MCF 10A (cell line): ENCODE data around the gene HCN2. TPM values are rescaled to one million over a fixed set of nuclear protein-coding genes. Genes with fewer than 3 reads are reported as not detected.

Experiments used
- BruUV-seq: library from RNA; stranded (reverse); fragments of 400-500 nt; replicated peaks from 2 replicates; lab custom pipeline; 2021; lab: Mats Ljungman, UMichigan
- CTCF ChIA-PET: fragments of 300-600 bp; sonication (Branson Sonifier 250); formaldehyde crosslinking; extraction: SDS; loops from one replicate; lab custom pipeline; 2021; ENCODE audit warnings: antibody characterized with exemption, inconsistent platforms; lab: Yijun Ruan, JAX
- POLR2A ChIA-PET: fragments of 300-600, 350-650 bp; sonication (Branson Sonifier 250); formaldehyde crosslinking; extraction: SDS; loops from one replicate; lab custom pipeline; 2020; ENCODE audit warnings: antibody characterized with exemption, inconsistent platforms; lab: Yijun Ruan, JAX
- DNase-seq: peaks from one replicate; pipeline ENCODE4 v3.0.0-alpha.2; 2018; ENCODE audit not compliant: unreplicated experiment
- H3K27ac Mint-ChIP-seq: one replicate; pipeline ENCODE4 v1.8.0; 2022; ENCODE audit warnings: mild to moderate bottlenecking, low read depth, mixed read lengths; ENCODE audit not compliant: unreplicated experiment
- H3K27me3 Mint-ChIP-seq: one replicate; pipeline ENCODE4 v1.8.0; 2022; ENCODE audit warnings: mixed read lengths; ENCODE audit not compliant: insufficient read depth, unreplicated experiment
- H3K36me3 Mint-ChIP-seq: one replicate; pipeline ENCODE4 v1.8.0; 2022; ENCODE audit warnings: mild to moderate bottlenecking, moderate library complexity, mixed read lengths; ENCODE audit not compliant: insufficient read depth, unreplicated experiment
- H3K4me1 Mint-ChIP-seq: one replicate; pipeline ENCODE4 v1.8.0; 2022; ENCODE audit warnings: mixed read lengths; ENCODE audit not compliant: insufficient read depth, unreplicated experiment
- H3K4me3 Mint-ChIP-seq: one replicate; pipeline ENCODE4 v1.8.0; 2022; ENCODE audit warnings: mild to moderate bottlenecking, moderate library complexity, mixed read lengths; ENCODE audit not compliant: unreplicated experiment
- H3K9me3 Mint-ChIP-seq: one replicate; pipeline ENCODE4 v1.8.0; 2022; ENCODE audit warnings: mixed read lengths; ENCODE audit not compliant: unreplicated experiment
- CTCF ChIP-seq: fragments of 200-600 bp; IDR thresholded peaks from one replicate; pipeline ENCODE4 v1.8.0; 2022; ENCODE audit warnings: antibody characterized with exemption, mild to moderate bottlenecking; ENCODE audit not compliant: unreplicated experiment
- intact Hi-C: fragments of 100-400 bp; cut with micrococcal nuclease; formaldehyde crosslinking; loops from 2 replicates; pipeline ENCODE4 v1.14.1; 2022
- total RNA-seq: library from RNA; stranded (reverse); gene quantifications from 2 replicates; pipeline ENCODE4 v1.2.3, GENCODE V29; 2022

HCN2 gene
- total RNA-seq, 1 experiment from 2014 or later, result 0.68 TPM

GRCh38 chr19:593055-593454, 3.4 kb downstream of the HCN2 start:
- Mint-ChIP-seq H3K9me3 (no peaks in the 10 kb centered on the region), H3K36me3 (no peaks in the 10 kb centered on the region), H3K4me3 (no peak overlapping the region), H3K27me3 (no peaks in the 10 kb centered on the region), H3K4me1 (no peaks in the 10 kb centered on the region), H3K27ac (no peak overlapping the region)
- POLR2A ChIA-PET, result interaction anchor here (0.7 kb wide), 1 partner anchor 21 kb away, joined by 3 read pairs; no protein-coding TSS in a partner anchor
- intact Hi-C loops, result no loop called here
- CTCF ChIA-PET, result no interaction called here
- no peak for DNase-seq
- no TSS peak for BruUV-seq
- TF ChIP-seq CTCF, result no peak

- no peak for TF ChIP-seq CTCF
- POLR2A ChIA-PET, result no interaction called here
These were observed 3.8 kb downstream of the HCN2 start for GRCh38 chr19:593505-593904.

GRCh38 chr19:594265-594870, 4.7 kb downstream of the HCN2 start:
- POLR2A ChIA-PET, result interaction anchor here (0.6 kb wide), 1 partner anchor 61 kb away, joined by 3 read pairs; no protein-coding TSS in a partner anchor
- Mint-ChIP-seq H3K9me3 (no peaks in the 10 kb centered on the region), H3K27me3 (no peaks in the 10 kb centered on the region), H3K4me3 (no peak overlapping the region), H3K27ac (no peak overlapping the region), H3K4me1 (no peaks in the 10 kb centered on the region), H3K36me3 (no peaks in the 10 kb centered on the region)
- BruUV-seq, result no TSS peak
- intact Hi-C loops, result no loop called here
- no peak for TF ChIP-seq CTCF
- CTCF ChIA-PET, result no interaction called here
- no peak for DNase-seq

More at GRCh38 chr19:593505-593904, 3.8 kb downstream of the HCN2 start:
- no peaks in the 10 kb centered on the region for H3K36me3 Mint-ChIP-seq
- CTCF ChIA-PET, result no interaction called here
- no peaks in the 10 kb centered on the region for H3K4me1 Mint-ChIP-seq
- no peak overlapping the region for H3K4me3 Mint-ChIP-seq
- no peak overlapping the region for H3K27ac Mint-ChIP-seq
- DNase-seq, result no peak
- no TSS peak for BruUV-seq
- H3K9me3 Mint-ChIP-seq, result no peaks in the 10 kb centered on the region
- no peaks in the 10 kb centered on the region for H3K27me3 Mint-ChIP-seq
- intact Hi-C loops, result no loop called here

GRCh38 chr19:595326-596262, 5.9 kb downstream of the HCN2 start:
- no peak for DNase-seq
- Mint-ChIP-seq H3K9me3 (no peaks in the 10 kb centered on the region), H3K4me3 (no peak overlapping the region), H3K4me1 (no peaks in the 10 kb centered on the region), H3K27me3 (no peaks in the 10 kb centered on the region), H3K36me3 (no peaks in the 10 kb centered on the region), H3K27ac (no peak overlapping the region)
- intact Hi-C loops, result no loop called here
- ChIA-PET POLR2A (no interaction called here), CTCF (no interaction called here)
- no peak for TF ChIP-seq CTCF
- no TSS peak for BruUV-seq
